Measurements from ENCODE around the gene ZNF429.
"Not testable (repeated sequence)": the region's sequence is repeated elsewhere in the genome, so short reads cannot be mapped to it uniquely, and the experiment has no call there.

GRCh38 chr19:21567806-21568205, 62.4 kb downstream of the ZNF429 start:
- not testable (repeated sequence) for TF ChIP-seq CTCF, POLR2AphosphoS5, POLR2A (IDR thresholded peaks at IDR 0.05)

Data from suprapubic skin (tissue), 4 donors.